ENCODE results near the gene SFT2D3. TPM values are rescaled to one million over a fixed set of nuclear protein-coding genes. Genes with fewer than 3 reads are reported as not detected.

Gene SFT2D3
- total RNA-seq, 1 experiment from 2014 or later = 11.4 TPM

DNA sequence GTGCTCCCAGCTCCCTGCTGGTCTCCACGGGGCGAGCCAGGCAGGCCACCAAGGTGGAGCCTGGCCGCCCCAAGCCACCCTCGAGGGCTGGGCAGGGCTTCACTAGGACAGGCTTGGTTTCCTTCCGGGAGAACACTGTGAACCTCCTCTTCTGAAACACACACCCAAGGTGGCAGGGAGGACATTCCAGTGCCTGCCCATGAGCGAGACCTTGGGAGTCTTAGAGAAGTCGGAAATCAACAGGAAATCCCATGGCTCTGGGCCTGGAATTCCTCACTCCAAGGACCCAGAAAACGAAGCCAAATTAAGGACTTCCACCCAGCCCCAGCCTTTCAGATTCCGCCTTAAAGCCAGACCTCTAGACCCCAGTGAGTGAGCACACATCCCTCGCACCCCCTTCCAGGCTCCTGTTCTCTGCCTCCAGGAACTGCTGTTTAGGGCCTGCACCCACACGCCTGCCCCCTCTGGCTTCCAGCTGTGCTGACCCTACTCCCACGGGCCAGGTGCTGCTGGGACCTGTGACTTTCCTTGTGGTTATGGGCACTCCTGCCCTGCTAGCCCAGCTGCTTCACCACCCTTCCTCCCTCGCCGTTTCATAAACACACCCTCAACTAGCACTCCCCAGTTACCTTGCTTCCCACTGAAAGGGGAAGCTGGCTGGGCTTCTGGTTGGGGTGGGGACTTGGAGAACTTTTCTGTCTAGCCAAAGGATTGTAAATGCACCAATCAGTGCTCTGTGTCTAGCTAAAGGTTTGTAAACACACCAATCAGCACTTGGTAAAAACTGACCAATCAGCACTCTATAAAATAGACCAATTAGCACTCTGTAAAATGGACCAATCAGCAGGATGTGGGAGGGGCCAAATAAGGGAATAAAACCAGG lies 41.6 kb upstream of the SFT2D3 start:
- no peaks in the 10 kb centered on the region for H3K27me3 ChIP-seq (replicated peaks)
- peaks cover 5% of the 10 kb centered on the region; the same call in 1 of the 2 replicates for H3K36me3 ChIP-seq
- no peak for DNase-seq (ENCODE audit: low read depth in 1 of 2, low spot score in 2 of 2)
- H3K4me1 ChIP-seq (replicated peaks) = no peaks in the 10 kb centered on the region
- no peak overlapping the region for H3K27ac ChIP-seq
- H3K9me3 ChIP-seq (replicated peaks) = no peaks in the 10 kb centered on the region
- no peak overlapping the region for H3K4me3 ChIP-seq

DNA sequence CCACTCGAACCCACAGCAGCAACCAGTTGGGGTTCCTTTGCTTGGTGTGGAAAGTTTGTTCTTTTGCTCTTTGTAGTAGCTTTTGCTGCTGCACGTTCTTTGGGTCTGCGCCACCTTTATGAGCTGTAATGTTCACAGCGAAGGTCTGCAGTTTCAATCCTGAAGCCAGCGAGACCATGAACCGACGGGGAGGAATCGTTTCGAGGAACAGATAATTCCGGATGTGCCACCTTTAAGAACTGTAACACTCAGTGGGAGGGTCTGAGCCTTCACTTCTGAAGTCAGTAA lies 41.1 kb upstream of the SFT2D3 start:
- no peaks in the 10 kb centered on the region for H3K4me1 ChIP-seq (replicated peaks)
- H3K36me3 ChIP-seq = peaks cover 5% of the 10 kb centered on the region; the same call in 1 of the 2 replicates
- H3K27me3 ChIP-seq (replicated peaks) = no peaks in the 10 kb centered on the region
- no peak overlapping the region for H3K4me3 ChIP-seq
- H3K9me3 ChIP-seq (replicated peaks) = no peaks in the 10 kb centered on the region
- H3K27ac ChIP-seq = no peak overlapping the region
- DNase-seq (ENCODE audit: low read depth in 1 of 2, low spot score in 2 of 2) = no peak

DNA sequence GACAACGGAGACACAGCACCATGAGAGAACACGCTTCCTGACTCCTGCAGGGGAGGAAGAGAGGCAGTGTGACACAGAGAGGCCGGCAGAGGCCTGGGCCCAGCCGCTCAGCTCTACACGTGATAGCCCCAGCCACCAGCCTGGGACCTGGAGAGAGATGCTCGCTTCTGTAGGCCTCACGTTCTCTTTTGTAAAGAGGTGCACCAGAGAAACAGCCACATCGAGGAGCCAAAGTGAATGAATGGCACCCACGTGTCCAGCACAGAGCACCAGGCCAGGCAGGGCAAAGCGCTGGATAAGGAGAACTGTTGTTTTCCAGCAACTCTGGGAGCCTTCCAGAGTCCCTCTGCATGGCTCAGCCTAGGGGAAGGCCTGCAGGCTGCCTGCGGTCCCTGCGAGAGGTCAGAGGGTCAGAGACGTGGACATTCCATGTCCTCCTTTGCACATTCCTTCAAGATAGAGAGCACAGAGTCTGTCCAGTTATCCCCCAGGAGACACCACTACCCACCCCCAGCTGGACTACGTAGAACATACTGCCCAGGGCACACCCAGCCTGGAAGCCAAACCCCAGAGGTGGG lies 40.1 kb upstream of the SFT2D3 start:
- no peaks in the 10 kb centered on the region for H3K9me3 ChIP-seq (replicated peaks)
- peaks cover 5% of the 10 kb centered on the region; the same call in 1 of the 2 replicates for H3K36me3 ChIP-seq
- no peak overlapping the region for H3K4me3 ChIP-seq
- no peak overlapping the region for H3K27ac ChIP-seq
- H3K4me1 ChIP-seq (replicated peaks) = no peaks in the 10 kb centered on the region
- DNase-seq (ENCODE audit: low read depth in 1 of 2, low spot score in 2 of 2) = no peak
- no peaks in the 10 kb centered on the region for H3K27me3 ChIP-seq (replicated peaks)

- DNase-seq (ENCODE audit: low read depth in 1 of 2, low spot score in 2 of 2) = no peak
- H3K4me3 ChIP-seq = no peak overlapping the region
- no peaks in the 10 kb centered on the region for H3K4me1 ChIP-seq (replicated peaks)
- peaks cover 3% of the 10 kb centered on the region; the same call in 1 of the 2 replicates for H3K36me3 ChIP-seq
- no peaks in the 10 kb centered on the region for H3K9me3 ChIP-seq (replicated peaks)
- H3K27me3 ChIP-seq (replicated peaks) = no peaks in the 10 kb centered on the region
- no peak overlapping the region for H3K27ac ChIP-seq
Observed at GRCh38 chr2:127661949-127662510, 39.3 kb upstream of the SFT2D3 start.

GRCh38 chr2:127662937-127663565 lies 38.2 kb upstream of the SFT2D3 start:
- Histone ChIP-seq H3K4me1 (replicated peaks) (no peaks in the 10 kb centered on the region), H3K27ac (no peak overlapping the region), H3K9me3 (replicated peaks) (no peaks in the 10 kb centered on the region), H3K27me3 (replicated peaks) (no peaks in the 10 kb centered on the region), H3K4me3 (no peak overlapping the region), H3K36me3 (no peaks in the 10 kb centered on the region)
- no peak for DNase-seq (ENCODE audit: low read depth in 1 of 2, low spot score in 2 of 2)

DNA sequence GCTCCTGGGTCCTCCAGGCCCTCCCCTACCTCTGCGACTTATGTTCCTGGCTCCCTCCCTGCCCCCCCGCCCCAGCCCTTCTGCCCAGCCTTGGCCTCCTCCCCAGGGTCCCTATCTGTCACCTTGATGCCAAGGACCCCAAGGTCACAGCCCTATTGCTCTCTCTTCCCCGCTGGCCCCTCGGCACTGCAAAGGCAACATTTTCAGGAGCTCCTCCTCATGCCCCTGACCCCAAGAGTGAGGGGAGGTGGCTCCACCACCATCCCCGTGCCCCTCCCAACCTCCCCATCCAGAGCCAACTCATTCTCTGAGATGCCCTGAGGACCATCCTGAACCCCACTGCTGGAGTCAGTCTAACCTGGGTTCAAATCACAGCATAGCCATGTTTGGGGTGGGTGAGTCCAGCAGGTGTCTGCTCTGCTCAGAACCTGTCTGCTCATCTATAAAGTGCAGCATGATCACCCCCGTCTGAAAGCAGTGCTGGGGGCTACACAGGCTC lies 37.7 kb upstream of the SFT2D3 start:
- Histone ChIP-seq H3K4me1 (replicated peaks) (no peaks in the 10 kb centered on the region), H3K27ac (no peak overlapping the region), H3K4me3 (no peak overlapping the region), H3K9me3 (replicated peaks) (no peaks in the 10 kb centered on the region), H3K27me3 (replicated peaks) (no peaks in the 10 kb centered on the region), H3K36me3 (no peaks in the 10 kb centered on the region)
- DNase-seq (ENCODE audit: low read depth in 1 of 2, low spot score in 2 of 2) = no peak

DNA sequence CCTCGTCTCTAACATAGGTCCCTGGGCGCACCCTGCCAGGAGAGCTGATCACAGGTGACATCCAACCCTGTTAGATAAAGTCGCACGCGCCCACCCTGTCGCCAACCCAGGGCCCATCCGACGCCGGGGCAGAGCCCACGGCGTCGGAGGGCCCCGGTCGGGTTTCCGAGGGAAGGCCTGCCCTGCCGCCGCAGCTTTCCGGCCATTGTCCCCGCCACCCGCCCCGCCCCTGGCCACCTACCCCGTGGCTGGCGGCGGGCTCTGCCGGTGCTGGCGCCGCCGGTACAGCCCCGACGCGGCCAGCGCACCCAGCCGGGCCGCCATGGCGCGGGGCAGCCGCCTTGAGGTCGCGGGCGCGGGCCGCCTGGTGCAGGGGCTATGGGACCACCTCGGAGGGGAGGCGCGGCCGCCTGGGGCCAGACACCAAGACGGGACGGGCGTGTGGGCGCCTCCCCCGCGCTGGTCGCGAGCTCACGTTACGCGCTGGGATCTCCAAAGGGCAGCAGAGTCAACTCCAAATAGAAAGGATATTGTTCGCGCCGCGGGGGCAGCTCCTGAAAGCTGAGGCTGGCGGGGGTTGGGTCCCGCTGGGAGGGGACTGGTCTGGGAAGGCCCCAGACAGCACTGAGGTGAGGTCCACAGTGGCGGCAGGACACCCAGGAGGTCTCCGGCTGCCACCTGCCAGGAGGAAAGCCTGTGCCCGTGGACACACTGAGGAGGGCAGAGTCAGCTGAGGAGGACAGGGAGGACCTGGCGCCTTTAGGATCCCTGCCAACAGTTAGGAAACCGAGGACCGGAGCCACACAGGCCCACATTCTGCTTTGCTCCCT lies 37.0 kb upstream of the SFT2D3 start:
- Histone ChIP-seq H3K36me3 (no peaks in the 10 kb centered on the region; the same call in 1 of the 2 replicates), H3K27me3 (replicated peaks) (no peaks in the 10 kb centered on the region), H3K9me3 (replicated peaks) (no peaks in the 10 kb centered on the region), H3K27ac (no peak overlapping the region), H3K4me3 (no peak overlapping the region), H3K4me1 (replicated peaks) (no peaks in the 10 kb centered on the region)
- DNase-seq (ENCODE audit: low read depth in 1 of 2, low spot score in 2 of 2) = no peak

- Histone ChIP-seq H3K36me3 (peaks cover 1% of the 10 kb centered on the region), H3K4me1 (replicated peaks) (no peaks in the 10 kb centered on the region), H3K9me3 (replicated peaks) (no peaks in the 10 kb centered on the region), H3K4me3 (no peak overlapping the region), H3K27ac (no peak overlapping the region), H3K27me3 (replicated peaks) (no peaks in the 10 kb centered on the region)
- no peak for DNase-seq (ENCODE audit: low read depth in 1 of 2, low spot score in 2 of 2)
Observed at GRCh38 chr2:127664895-127665225, 36.4 kb upstream of the SFT2D3 start.

DNA sequence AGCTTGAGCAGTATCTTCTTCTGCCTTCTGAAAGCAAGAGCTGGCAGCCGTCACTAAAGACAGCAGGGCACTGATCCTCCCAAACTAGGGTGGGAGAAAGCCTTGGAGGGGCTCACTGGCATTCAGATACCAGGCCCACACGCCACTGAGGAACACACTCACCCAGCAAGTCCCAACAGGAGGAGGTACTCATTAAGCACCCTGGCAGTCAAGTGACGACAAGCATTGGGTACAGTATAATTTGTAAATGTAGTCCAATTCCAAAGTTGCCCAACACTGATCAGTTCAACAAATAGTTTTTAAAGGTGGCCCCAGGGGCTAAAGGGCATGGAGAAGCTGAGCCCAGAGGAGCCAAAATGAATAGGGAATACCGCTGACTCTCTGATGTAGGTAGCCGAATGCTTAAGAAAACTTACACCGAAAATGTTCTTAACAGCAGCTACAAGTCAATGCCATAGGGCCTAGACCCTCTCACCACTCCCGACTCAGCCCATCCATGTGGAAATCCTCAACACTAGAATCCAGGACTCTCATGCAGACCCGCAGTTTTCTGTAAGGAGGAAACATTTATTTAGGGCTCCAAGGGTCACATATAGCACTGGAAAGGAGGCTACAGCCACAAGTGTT lies 35.9 kb upstream of the SFT2D3 start:
- DNase-seq (ENCODE audit: low read depth in 1 of 2, low spot score in 2 of 2) = no peak
- no peak overlapping the region for H3K4me3 ChIP-seq
- no peak overlapping the region for H3K27ac ChIP-seq
- no peaks in the 10 kb centered on the region for H3K9me3 ChIP-seq (replicated peaks)
- H3K4me1 ChIP-seq (replicated peaks) = no peaks in the 10 kb centered on the region
- H3K27me3 ChIP-seq (replicated peaks) = no peaks in the 10 kb centered on the region
- H3K36me3 ChIP-seq = peaks cover 4% of the 10 kb centered on the region

- H3K4me3 ChIP-seq = no peak overlapping the region
- no peaks in the 10 kb centered on the region for H3K27me3 ChIP-seq (replicated peaks)
- H3K4me1 ChIP-seq (replicated peaks) = peaks cover 19% of the 10 kb centered on the region
- H3K9me3 ChIP-seq (replicated peaks) = no peaks in the 10 kb centered on the region
- no peak for DNase-seq (ENCODE audit: low read depth in 1 of 2, low spot score in 2 of 2)
- peaks cover 4% of the 10 kb centered on the region for H3K36me3 ChIP-seq
- no peak overlapping the region for H3K27ac ChIP-seq
Observed at GRCh38 chr2:127669056-127669455, 32.2 kb upstream of the SFT2D3 start.

GRCh38 chr2:127670055-127670956 lies 31.0 kb upstream of the SFT2D3 start:
- Histone ChIP-seq H3K9me3 (replicated peaks) (no peaks in the 10 kb centered on the region), H3K4me1 (replicated peaks) (peaks cover 27% of the 10 kb centered on the region), H3K27me3 (replicated peaks) (no peaks in the 10 kb centered on the region), H3K4me3 (no peak overlapping the region), H3K36me3 (peaks cover 4% of the 10 kb centered on the region), H3K27ac (no peak overlapping the region)
- no peak for DNase-seq (ENCODE audit: low read depth in 1 of 2, low spot score in 2 of 2)

DNA sequence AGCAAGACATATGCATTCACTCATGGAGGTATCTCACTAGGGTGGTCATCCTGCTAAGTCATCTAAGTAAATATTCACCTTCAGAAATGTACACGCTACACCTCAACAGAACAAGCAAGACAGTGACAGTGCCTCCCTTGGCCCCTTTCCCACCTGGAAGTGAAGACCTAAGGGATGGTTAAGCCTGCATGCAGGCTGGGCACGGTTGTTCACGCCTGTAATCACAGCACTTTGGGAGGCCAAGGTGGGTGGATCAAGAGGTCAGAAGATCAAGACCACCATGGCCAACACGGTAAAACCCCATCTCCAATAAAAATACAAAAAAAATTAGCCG lies 30.4 kb upstream of the SFT2D3 start:
- Histone ChIP-seq H3K27me3 (replicated peaks) (no peaks in the 10 kb centered on the region), H3K27ac (no peak overlapping the region), H3K9me3 (replicated peaks) (no peaks in the 10 kb centered on the region), H3K4me1 (replicated peaks) (peaks cover 28% of the 10 kb centered on the region), H3K36me3 (peaks cover 4% of the 10 kb centered on the region), H3K4me3 (no peak overlapping the region)
- no peak for DNase-seq (ENCODE audit: low read depth in 1 of 2, low spot score in 2 of 2)
